ENCODE data around the gene FAM162A.

Gene FAM162A

DNA sequence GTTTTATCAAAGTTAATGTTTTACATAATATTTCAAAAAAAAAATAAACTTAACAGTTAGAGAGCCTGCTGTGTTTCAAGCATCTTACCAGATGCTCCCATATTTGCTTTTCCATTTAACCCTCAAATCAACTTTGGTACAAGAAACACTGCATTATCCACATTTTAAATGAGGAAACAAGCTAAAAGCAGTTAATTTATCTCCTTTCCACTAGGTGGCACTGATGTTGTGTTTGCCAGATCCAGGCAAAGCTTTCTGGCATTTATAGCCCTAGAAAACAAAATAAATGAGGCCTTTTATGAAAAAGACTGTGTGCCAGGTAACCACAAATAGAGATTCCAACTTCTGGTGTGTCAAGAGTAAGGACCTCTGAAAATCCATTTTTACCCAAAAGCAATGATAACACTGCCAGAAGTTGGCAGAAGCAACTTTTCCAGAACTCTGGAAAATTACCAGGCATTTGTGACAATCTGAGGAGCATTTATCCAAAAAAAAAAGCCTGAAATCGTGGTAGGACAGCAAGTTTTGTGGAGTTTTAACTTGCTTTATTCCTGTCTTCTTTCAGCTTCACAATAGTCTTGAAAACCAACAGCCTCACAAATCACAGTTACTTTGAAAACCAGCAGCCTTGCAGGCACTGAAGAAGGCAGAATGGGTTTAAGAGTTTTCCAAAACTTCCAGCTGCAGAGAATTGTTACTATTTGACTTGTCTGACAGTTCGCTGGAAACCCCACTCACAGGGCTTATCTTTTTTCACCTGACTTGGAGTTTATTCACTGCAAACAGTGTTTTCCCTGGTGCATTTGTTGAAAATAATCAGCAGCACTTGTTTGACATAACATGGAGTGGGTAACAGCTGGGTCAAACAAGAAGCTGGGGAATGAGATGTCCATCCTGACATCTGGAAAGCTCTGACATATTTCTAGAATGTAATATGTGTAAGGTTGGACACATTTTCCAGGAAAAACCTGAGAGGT is 9.2 kb downstream of the FAM162A start:
- H3K4me3 ChIP-seq (ENCODE audit: control insufficient read depth, low read depth, low read length) = no peak overlapping the region
- DNase-seq (ENCODE audit: low read depth) = peak; percentile 64
- TF ChIP-seq, protein P1, sequence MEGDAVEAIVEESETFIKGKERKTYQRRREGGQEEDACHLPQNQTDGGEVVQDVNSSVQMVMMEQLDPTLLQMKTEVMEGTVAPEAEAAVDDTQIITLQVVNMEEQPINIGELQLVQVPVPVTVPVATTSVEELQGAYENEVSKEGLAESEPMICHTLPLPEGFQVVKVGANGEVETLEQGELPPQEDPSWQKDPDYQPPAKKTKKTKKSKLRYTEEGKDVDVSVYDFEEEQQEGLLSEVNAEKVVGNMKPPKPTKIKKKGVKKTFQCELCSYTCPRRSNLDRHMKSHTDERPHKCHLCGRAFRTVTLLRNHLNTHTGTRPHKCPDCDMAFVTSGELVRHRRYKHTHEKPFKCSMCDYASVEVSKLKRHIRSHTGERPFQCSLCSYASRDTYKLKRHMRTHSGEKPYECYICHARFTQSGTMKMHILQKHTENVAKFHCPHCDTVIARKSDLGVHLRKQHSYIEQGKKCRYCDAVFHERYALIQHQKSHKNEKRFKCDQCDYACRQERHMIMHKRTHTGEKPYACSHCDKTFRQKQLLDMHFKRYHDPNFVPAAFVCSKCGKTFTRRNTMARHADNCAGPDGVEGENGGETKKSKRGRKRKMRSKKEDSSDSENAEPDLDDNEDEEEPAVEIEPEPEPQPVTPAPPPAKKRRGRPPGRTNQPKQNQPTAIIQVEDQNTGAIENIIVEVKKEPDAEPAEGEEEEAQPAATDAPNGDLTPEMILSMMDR (conservative IDR thresholded peaks at IDR 0.05; ENCODE audit: control insufficient read depth, insufficient read depth, low read depth, low read length) = peak; percentile 79

DNA sequence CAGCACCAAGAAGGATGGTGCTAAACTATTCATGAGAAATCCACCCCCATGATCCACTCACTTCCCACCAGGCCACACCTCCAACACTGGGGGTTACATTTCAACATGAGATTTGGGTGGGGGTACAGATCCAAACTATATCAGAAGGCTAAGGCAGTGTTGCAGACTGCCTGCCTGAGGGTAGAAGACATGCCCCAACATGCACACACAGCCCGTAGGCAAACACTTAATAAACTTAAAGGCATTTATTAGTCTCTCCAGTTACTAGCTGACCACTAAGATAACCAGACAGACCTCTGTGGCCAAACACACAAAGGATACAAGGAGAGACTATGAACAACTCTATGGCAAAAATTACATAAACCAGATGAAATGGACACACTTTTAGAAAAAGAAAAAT is 10.2 kb downstream of the FAM162A start:
- H3K4me3 ChIP-seq (ENCODE audit: control insufficient read depth, low read depth, low read length) = no peak overlapping the region
- no peak for DNase-seq (ENCODE audit: low read depth)
- TF ChIP-seq, protein P1 (conservative IDR thresholded peaks at IDR 0.05; ENCODE audit: control insufficient read depth, insufficient read depth, low read depth, low read length) = no peak

DNA sequence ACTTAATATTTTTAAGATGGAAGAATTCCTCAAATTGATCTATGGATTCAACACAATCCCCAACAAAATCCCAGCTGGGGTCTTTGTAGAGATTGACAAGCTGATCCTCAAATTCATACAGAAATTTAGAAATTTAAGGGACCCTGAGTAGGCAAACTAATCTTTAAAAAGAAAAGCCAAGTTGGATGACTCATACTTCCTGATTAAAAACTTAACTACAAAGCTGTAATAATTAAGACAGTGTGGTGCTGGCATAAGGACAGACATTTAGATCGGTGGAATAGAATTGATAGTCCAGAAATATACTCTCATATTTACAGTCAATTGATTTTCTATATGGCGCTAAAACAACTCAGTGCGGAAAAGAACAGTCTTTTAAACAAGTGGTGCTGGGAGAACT is 11.6 kb downstream of the FAM162A start:
- H3K4me3 ChIP-seq (ENCODE audit: control insufficient read depth, low read depth, low read length) = no peak overlapping the region
- TF ChIP-seq, protein P1 (conservative IDR thresholded peaks at IDR 0.05; ENCODE audit: control insufficient read depth, insufficient read depth, low read depth, low read length) = no peak
- peak; percentile 27 for DNase-seq (ENCODE audit: low read depth)

DNA sequence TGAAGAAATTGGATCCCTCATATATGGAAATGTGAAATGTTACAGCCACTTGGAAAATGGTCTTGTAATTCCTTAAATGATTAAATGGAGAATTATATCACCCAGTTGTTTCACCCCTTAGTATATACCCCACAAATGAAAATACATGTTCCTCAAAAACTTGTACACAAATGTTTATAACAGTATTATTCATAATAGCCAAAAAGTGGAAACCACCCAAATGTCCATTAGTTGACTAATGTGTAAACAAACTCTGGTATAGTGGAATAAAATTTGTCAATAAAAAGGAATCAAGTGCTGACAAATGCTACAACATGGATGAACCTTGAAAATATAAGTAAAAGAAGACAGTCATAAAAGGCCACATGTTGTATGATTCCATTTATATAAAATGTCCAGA is 12.5 kb downstream of the FAM162A start:
- H3K4me3 ChIP-seq (ENCODE audit: control insufficient read depth, low read depth, low read length) = no peak overlapping the region
- no peak for DNase-seq (ENCODE audit: low read depth)
- TF ChIP-seq, protein P1 (conservative IDR thresholded peaks at IDR 0.05; ENCODE audit: control insufficient read depth, insufficient read depth, low read depth, low read length) = no peak

DNA sequence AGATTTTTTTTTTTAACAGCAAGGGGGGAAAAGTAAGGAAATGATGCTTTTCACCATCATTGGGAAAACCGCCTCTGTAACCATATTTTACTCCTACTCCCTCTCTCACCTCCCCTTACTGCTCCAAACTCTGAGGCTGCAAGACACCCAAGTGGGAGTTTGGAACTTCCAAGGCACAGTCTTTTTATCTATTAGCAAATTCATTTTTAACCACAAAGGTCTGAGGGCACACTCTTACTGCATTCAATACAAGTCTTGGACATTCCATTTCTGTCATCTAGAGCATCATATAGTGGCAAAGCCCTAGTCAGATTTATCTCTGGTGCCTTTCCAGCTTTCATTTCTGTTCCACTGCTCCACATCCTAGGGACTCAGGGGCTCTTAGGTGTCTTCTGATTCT is 13.2 kb downstream of the FAM162A start:
- no peak overlapping the region for H3K4me3 ChIP-seq (ENCODE audit: control insufficient read depth, low read depth, low read length)
- no peak for DNase-seq (ENCODE audit: low read depth)
- TF ChIP-seq, protein P1 (conservative IDR thresholded peaks at IDR 0.05; ENCODE audit: control insufficient read depth, insufficient read depth, low read depth, low read length) = no peak

DNA sequence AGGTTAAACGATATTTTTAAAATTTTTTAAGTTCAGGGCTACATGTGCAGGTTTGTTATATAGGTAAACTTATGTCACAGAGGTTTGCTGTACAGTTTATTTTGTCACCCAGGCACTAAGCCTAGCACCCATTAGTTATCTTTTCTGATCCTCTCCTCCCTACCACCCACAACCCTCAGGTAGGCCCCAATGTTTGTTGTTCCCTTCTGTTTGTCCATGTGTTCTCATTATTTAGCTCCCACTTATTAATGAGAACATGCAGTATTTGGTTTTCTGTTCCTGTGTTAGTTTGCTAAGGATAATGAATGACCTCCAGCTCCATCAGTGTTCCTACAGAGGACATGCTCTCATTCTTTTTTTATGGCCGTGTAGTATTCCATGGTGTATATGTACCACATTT is 14.9 kb downstream of the FAM162A start:
- DNase-seq (ENCODE audit: low read depth) = no peak
- TF ChIP-seq, protein P1 (conservative IDR thresholded peaks at IDR 0.05; ENCODE audit: control insufficient read depth, insufficient read depth, low read depth, low read length) = no peak
- no peak overlapping the region for H3K4me3 ChIP-seq (ENCODE audit: control insufficient read depth, low read depth, low read length)

Measured in fibroblast of mammary gland (primary cell).